Measurements from ENCODE around the gene SLC1A4.

SLC1A4 gene

GRCh38 chr2:65053199-65053598 is 64.0 kb downstream of the SLC1A4 start:
- no peak for DNase-seq (ENCODE audit: low read depth in 2 of 2)

DNA sequence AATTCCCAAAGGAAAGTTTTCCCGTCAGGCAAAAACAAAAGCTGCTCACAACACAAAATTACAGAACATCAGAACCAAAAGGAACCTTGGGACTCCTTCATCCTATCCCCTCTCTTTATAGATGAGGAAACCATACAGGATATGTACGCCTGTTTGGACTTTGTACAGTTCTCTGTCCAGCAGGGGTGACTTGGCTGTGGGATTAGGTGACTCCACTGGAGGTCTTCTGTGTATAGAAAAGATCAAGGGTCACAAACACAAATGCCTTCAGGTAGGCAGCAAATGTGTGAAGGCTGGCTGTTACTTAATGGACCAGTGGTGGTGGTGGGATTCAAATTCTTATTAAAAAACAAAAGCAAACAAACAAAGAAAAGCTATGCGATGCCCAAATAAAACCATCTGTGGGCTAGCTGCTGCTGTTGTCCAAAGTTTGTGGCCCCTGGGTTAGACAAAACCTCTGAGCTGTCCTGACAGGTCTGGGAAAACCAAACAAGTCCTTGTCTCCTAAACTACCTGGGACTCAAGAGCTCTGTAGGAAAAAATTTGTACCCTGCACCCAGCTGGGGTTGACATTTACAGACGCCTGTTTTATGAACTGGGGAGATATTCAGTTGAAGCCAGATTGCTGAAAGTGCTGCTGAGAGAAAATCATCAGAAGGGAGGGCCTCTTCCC is 65.7 kb downstream of the SLC1A4 start:
- no peak for DNase-seq (ENCODE audit: low read depth in 2 of 2)

GRCh38 chr2:65055422-65056214 is 66.4 kb downstream of the SLC1A4 start:
- no peak for DNase-seq (ENCODE audit: low read depth in 2 of 2)

DNA sequence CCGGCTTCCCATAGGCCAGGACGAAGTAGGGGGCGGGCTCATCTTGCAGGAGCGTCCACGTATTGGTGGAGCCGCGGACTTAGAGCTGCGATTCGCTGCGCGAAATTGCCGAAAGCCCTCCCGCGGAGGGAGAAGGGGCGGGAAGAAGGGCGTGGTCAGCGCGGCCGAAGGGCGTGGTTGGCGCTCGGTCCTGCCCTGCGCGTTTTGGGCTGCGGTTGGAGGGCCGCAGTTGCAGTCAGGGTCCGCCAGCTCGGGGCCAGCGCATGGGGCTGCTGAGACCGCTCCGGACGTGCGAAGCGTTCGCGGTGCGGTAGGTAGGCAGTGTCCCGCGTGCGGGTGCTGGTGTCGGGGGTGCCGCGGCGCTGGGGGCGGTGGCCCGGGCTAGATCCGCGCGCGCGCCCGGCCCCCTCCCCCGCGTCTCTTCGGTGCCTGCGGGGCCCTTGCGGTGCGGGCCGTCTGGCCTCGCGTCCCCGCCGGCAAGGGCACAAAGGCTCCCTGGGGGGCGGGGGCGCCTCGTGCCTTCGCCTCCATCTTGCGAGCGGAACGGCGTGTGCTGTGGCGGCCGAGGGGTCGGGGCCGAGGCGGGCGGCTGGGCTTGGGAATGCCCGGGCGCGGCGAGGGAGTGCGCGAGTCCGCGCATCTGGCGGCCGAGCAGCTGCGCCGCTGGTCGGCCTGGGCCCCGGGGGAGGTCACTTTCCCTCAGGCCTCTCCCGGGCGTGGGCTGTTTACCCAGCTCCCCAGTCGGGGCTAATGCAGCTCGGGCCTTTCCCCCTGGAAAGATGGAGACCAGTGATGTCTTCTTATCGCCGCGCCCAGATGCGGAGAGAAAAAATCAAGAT is 67.2 kb downstream of the SLC1A4 start, which contains the start of gene CEP68:
Gene CEP68 (plus strand): TSS at position 202 of the 839 bp plus-strand sequence. CDS start 13,029 bp downstream, outside the sequence.
- DNase-seq (ENCODE audit: low read depth in 2 of 2), result peak; percentile 92

DNA sequence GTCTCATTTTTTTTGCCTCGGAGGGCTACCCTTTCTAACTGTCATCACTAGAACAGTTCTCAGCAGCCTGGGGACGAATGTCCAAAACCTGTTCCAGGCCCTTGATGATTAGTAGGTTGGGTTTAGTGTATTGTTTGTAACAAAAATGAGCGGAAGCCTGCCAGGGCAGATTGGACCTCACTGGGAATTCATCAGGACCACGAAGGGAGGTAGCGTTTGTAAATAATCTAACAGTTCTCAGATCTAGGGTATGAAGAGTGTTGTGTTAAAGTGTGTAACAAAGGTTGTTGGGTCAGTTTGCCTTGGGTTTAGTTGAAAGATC is 67.8 kb downstream of the SLC1A4 start:
- no peak for DNase-seq (ENCODE audit: low read depth in 2 of 2)

DNA sequence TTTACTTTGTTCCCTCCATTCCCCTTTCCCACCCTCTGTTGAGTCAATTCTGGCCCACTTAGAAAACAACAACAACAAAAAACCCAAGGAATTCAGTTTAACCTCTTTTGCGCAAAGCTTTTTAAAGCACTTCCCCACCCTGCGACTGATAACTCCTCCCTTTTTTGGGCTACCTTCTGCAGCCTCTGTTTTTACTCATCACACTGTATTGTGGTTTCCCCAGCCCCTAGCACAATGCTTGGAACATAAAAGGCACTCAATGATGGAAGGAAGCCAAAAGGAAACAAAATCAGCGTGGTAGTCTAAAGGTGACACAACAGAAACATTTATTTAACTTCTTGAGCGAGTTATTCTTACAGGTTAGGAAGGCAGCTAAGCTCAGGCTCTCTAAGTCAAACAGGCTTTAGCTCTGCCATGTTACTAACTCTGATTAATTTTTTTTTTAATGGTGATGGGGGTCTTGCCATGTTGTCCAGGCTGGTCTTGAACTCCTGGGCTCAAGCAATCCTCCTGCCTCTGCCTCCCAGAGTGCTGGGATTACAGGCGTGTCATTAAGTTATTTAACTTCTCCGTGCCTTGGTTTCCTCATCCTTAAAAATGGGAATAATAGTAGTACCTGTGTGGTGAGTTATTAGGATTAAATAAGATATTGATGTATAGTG is 68.3 kb downstream of the SLC1A4 start:
- DNase-seq (ENCODE audit: low read depth in 2 of 2), result peak in 1 of 2 donors; percentile 34

- DNase-seq (ENCODE audit: low read depth in 2 of 2), result no peak
These were observed 69.9 kb downstream of the SLC1A4 start for GRCh38 chr2:65059071-65059470.

GRCh38 chr2:65061146-65061909 is 72.1 kb downstream of the SLC1A4 start:
- no peak for DNase-seq (ENCODE audit: low read depth in 2 of 2)

DNA sequence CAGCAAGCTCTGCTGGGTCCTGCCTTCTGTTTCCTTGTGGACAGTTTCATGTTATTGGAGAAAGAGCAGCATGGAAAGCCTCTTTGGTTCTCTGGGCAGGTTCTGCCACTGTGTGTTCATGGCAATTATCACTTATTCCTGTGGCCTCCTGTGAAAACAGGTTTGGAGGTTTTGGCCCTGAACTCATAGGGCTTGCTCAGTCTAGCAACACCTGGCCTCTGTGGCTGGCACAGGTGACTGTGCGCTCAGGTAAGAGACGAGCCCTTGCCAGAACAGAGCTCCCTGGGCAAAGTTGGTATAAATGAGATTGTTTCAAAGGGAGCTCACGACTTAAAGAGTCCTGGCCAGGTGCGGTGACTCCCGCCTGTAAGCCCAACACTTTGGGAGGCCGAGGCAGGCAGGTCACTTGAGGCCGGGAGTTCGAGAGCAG is 72.7 kb downstream of the SLC1A4 start:
- DNase-seq (ENCODE audit: low read depth in 2 of 2), result no peak

GRCh38 chr2:65062843-65063825 is 73.9 kb downstream of the SLC1A4 start:
- no peak for DNase-seq (ENCODE audit: low read depth in 2 of 2)

DNA sequence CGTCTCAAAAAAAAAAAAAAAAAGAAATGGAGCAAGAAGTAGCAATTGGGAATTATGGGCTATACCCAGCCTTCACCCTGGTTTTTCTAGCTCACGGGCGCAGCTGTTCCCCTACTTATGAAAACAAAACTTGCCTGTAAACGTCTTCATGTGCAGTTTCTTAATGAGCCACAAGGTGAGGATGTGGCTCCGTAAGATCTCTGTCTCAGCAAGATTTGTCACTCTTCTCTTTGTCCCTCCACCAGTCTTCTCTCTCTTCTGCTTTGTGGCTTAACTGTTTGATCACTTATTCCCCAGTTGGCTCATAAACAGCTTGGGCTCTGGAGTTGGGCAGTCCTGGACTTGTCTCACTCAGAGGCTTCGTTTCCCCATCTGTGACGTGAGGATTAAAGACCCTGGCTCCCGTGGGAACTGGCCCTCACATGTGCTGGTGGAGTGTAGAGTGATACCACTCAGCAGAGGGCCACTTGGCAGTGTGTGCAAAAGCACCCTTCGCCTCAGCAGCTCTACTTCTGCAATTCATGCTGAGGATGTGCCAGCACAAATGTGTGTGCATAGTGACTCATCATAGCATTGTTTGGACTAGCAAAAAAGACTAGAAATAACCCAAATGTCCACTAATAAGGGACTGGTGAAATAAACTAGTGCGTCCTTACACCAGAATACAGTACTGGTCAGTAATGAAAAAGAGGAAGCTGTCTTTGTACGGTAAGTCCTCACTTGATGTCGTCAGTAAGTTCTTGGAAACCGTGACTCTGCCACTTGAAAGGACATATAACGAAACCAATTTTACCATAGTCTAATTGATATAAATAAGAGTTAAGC is 75.7 kb downstream of the SLC1A4 start:
- DNase-seq (ENCODE audit: low read depth in 2 of 2), result no peak

- no peak for DNase-seq (ENCODE audit: low read depth in 2 of 2)
These were observed 78.8 kb downstream of the SLC1A4 start for GRCh38 chr2:65067806-65068553.

- no peak for DNase-seq (ENCODE audit: low read depth in 2 of 2)
These were observed 80.2 kb downstream of the SLC1A4 start for GRCh38 chr2:65069439-65069824.

DNA sequence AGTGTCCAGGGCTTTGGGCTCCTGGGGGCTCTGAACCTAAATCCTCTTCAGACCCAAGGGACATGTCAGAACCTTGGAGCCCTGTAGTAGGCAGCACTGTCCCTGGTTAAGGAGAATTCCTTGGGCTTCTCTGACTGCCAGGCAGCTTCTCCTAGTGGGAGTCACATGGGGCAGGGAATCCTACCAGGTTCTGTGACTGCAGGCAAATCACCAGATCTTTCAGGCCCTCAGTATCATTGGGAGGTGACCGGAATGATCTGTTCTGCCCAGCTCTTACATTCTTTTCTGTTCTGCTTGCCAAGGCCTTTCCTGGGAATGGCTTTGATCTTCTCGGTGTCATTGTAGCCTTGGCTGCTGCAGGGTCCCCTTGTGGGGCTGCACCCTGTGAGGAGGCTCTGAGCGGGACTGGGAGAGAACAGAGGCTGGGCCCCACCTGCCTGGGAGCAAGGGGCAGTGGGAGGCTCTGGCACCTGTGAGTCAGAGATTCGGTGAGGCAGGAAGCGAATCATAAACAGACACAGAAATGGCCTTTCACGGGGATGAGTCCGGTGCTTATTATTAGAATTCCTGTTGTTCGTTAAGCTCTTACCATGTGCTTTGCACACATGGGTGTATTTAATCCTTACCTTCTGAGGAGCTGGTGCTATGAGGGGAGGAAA is 81.1 kb downstream of the SLC1A4 start:
- no peak for DNase-seq (ENCODE audit: low read depth in 2 of 2)

GRCh38 chr2:65070856-65071255 is 81.7 kb downstream of the SLC1A4 start:
- DNase-seq (ENCODE audit: low read depth in 2 of 2), result no peak

DNA sequence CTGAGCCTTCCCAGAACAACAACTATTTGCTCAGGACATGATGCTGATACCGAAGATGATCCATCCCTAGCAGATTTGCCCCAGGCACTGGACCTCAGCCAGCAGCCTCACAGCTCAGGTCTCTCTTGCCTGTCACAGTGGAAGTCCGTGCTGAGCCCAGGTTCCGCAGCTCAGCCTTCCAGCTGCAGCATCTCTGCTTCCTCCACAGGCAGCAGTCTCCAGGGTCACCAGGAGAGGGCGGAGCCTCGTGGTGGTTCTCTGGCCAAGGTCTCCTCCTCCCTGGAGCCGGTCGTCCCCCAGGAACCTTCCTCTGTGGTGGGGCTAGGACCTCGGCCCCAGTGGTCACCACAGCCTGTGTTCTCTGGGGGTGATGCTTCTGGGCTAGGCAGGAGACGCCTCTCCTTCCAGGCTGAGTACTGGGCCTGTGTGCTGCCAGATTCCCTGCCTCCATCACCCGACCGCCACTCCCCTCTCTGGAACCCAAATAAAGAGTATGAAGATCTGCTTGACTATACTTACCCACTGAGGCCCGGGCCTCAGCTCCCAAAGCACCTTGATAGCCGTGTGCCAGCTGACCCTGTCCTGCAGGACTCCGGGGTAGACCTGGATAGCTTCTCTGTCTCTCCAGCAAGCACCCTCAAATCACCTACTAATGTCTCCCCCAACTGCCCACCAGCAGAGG is 82.4 kb downstream of the SLC1A4 start:
- no peak for DNase-seq (ENCODE audit: low read depth in 2 of 2)

Data from stimulated activated CD8-positive, alpha-beta memory T cell treated with anti-CD3 and anti-CD28 coated beads, Interleukin-15, amount 100 ng/mL, for 4 hours (primary cell).